GM19452 (cell line): ENCODE data around the gene ANKRD40.

Experiments used
- ATAC-seq: cut with Tn5 transposase; IDR thresholded peaks from one replicate; pipeline ENCODE4 v1.9.1; 2021; ENCODE audit not compliant: unreplicated experiment

The ANKRD40 gene

DNA sequence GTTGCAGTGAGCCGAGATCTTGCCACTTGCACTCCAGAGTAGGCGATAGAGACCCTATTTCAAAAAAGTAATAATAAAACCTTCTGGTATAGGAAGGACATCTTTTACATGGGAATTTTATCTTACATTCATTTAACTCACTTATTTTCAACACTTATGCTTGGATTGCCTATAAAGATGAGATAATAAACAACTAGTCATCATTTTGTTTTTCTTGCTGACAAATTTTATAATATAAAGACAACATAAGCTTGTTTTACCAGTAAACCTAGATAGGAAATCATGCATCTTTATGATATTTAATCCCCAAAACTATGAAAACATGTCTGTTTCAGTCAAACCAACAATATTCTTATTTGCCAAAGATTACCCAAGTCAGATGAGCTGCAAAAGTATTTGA, 56.1 kb downstream of the ANKRD40 start:
- no peak for ATAC-seq

DNA sequence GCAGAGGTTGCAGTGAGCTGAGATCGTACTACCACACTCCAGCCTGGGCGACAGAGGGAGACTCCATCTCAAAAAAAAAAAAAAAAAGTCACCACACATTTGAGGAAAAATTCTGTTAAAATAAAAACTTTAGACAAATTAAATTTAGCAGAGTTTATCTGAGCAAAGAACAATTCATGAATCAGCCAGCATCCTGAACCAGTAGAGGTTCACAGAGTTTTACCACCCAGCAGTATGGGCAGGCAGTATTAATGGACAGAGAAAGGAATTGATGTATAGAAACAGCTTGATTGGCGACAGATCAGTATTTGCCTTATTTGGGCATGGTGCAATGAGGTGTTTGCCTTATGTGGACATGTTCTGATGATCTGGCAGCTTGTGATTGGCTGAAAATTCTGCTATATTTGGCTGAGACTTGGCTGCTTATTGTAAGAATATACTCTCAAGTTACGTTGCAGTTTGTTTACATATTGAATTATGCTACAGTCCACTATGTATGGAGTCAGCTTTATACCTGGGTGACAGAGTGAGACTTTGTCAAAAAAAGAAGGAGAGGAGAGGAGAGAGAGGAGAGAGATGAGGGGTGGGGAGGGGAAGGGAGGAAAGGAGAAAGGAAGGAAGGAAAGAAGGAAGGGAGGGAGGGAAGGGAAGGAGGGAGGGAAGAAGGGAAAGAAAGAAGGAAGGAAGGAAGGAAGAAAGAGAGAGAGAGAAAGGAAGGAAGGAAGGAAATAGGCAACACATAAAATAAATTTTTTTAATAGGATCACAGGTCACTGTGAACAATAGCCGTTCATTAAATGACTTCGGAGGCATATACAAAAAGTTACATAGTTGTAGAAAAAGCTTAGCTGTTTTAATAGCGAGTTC, 58.4 kb downstream of the ANKRD40 start:
- no peak for ATAC-seq

GRCh38 chr17:50647187-50647586, 60.5 kb downstream of the ANKRD40 start:
- ATAC-seq = no peak

DNA sequence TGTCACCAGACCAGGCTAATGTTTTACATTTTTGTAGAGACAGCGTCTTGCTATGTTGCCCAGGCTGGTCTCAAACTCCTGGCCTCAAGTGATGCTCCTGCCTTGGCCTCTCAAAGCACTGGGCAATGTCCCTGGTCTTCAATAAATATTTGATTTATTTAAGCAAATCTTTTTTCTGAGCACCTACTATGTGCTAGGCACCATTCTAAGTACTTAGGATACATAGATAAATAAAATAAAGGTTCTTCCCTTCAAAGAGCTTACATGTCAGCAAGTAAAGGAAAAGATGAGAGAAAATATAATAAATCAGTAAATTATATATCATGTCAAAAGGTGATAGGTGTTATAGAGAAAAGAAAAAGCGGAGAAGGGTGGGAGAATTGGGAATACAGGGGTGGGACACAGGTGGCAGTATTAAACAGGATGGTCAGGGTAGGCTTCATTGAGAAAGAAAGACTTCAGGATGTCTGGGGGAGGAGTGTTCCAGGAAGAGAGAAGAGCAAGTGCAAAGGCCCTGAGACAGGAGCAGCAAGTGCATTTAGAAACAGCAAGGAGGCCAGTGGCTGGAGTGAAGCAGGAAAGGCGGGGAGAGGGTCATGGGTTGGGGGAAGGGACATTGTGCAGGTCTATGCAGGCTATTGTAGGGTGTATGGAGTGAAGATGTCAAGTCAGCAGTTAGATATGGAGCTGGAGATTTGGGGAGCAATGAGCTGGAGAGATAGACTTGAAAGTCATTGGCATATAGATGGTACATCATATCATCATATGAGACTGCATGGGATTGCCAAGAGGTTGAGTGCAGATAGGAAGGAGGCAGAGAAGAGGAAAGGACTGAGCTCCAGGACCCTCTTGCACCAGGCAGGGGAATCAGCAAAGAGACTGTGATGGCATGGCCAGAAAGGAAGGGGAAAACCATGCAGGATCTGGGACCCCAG, 61.7 kb downstream of the ANKRD40 start:
- ATAC-seq = no peak
